ENCODE data around the gene ZNF772. TPM values are rescaled to one million over a fixed set of nuclear protein-coding genes. Genes with fewer than 3 reads are reported as not detected.

The ZNF772 gene
- total RNA-seq (2014; rRNA removed; shearing (Covaris generic)) (27.7 and 28.0 TPM in 2 replicates), polyA plus RNA-seq (2016; fragmentation: Nextera tagmentation; extraction: Ambion mirVana) (2.5 and 3.5 TPM in 2 replicates)
- long read RNA-seq, full-length matches to known transcripts: 5 of 5 reads
- long read RNA-seq, partial matches to known transcripts: 0 of 5 reads
- long read RNA-seq, other reads (novel, unspliced or antisense): 0 of 5 reads

DNA sequence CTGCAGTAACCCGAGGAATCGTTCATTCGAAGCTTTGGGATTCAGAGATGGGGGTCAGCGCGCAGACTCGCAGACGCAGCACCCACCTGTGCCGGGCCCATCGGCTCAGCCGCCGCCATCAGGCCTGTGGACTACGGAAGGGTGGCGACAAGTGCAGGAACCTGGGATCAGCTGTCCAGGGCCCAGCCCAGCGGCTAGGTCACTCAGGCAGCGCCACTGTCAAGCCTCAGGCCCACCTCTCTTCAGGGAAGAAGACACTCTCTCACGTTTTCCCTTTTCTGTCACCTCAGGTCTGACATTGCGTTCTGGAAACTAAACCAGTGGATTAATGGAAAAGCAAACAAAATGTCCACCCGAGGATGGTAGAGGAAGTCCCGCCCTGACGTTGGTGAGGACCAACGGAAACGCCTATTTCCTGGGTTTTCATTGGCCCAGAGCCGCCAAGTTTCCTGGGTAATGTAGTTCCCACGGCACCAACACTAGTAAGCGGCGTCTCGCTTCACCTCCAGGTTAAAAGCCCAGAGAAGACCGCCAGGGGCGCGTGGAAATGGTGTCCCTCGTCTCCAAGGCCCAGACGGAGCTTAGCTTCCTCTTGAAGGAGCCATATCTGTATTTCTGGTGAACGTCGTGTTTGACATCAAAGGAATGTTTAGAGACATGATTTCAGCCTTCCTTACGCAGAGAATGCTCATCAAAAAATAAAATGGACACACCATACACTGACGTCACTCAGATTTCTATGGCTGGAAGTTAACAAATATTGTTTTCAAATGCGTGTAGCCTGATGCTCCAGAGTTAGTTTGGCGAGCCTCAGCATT lies at the start of gene ZNF772:
Gene ZNF772 (minus strand): TSS at position 376 of the 818 bp plus-strand sequence. CDS start 257 bp downstream, at position 119.
- ATAC-seq (peak; percentile 100), DNase-seq (ENCODE audit: low spot score) (peak; percentile 99)
- peaks cover 23% of the 10 kb centered on the region for H3K9me2 ChIP-seq (ENCODE audit: insufficient read depth)
- H3K27ac Mint-ChIP-seq: peak within 1 kb of the TSS; percentile 71; the same call in 1 of the 2 replicates
- peak within 1 kb of the TSS; percentile 93 for H2AFZ ChIP-seq
- H3K36me3 Mint-ChIP-seq (ENCODE audit: low read depth): peaks cover 56% of the 10 kb centered on the region
- peaks cover 8% of the 10 kb centered on the region; the same call in 1 of the 2 replicates for H3K27me3 ChIP-seq (ENCODE audit: insufficient read depth)
- peaks cover 4% of the 10 kb centered on the region; the same call in 1 of the 2 replicates for H3K4me1 ChIP-seq (ENCODE audit: insufficient read depth)
- H3K27ac ChIP-seq (ENCODE audit: low read depth): no peak within 1 kb of the TSS
- peaks cover 28% of the 10 kb centered on the region for H3K79me2 ChIP-seq (replicated peaks; ENCODE audit: insufficient read depth)
- H4K20me1 ChIP-seq (replicated peaks; ENCODE audit: insufficient read depth): no peaks in the 10 kb centered on the region
- H3K9me3 Mint-ChIP-seq: peaks cover 79% of the 10 kb centered on the region
- H3K4me3 Mint-ChIP-seq: peak within 1 kb of the TSS; percentile 91
- peaks cover 7% of the 10 kb centered on the region for H3K4me1 Mint-ChIP-seq
- H3K4me3 ChIP-seq: peak within 1 kb of the TSS; percentile 67
- H3F3A ChIP-seq (replicated peaks; ENCODE audit: low read depth): no peaks in the 10 kb centered on the region
- peaks cover 25% of the 10 kb centered on the region for H3K36me3 ChIP-seq (ENCODE audit: insufficient read depth)
- TF ChIP-seq STAT1 (IDR thresholded peaks at IDR 0.05; ENCODE audit: unreplicated experiment): no peak
- TF ChIP-seq, protein P1, sequence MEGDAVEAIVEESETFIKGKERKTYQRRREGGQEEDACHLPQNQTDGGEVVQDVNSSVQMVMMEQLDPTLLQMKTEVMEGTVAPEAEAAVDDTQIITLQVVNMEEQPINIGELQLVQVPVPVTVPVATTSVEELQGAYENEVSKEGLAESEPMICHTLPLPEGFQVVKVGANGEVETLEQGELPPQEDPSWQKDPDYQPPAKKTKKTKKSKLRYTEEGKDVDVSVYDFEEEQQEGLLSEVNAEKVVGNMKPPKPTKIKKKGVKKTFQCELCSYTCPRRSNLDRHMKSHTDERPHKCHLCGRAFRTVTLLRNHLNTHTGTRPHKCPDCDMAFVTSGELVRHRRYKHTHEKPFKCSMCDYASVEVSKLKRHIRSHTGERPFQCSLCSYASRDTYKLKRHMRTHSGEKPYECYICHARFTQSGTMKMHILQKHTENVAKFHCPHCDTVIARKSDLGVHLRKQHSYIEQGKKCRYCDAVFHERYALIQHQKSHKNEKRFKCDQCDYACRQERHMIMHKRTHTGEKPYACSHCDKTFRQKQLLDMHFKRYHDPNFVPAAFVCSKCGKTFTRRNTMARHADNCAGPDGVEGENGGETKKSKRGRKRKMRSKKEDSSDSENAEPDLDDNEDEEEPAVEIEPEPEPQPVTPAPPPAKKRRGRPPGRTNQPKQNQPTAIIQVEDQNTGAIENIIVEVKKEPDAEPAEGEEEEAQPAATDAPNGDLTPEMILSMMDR (conservative IDR thresholded peaks at IDR 0.05; ENCODE audit: low read depth in 2 of 2): peak; percentile 68 to 79
- TF ChIP-seq, protein P2, sequence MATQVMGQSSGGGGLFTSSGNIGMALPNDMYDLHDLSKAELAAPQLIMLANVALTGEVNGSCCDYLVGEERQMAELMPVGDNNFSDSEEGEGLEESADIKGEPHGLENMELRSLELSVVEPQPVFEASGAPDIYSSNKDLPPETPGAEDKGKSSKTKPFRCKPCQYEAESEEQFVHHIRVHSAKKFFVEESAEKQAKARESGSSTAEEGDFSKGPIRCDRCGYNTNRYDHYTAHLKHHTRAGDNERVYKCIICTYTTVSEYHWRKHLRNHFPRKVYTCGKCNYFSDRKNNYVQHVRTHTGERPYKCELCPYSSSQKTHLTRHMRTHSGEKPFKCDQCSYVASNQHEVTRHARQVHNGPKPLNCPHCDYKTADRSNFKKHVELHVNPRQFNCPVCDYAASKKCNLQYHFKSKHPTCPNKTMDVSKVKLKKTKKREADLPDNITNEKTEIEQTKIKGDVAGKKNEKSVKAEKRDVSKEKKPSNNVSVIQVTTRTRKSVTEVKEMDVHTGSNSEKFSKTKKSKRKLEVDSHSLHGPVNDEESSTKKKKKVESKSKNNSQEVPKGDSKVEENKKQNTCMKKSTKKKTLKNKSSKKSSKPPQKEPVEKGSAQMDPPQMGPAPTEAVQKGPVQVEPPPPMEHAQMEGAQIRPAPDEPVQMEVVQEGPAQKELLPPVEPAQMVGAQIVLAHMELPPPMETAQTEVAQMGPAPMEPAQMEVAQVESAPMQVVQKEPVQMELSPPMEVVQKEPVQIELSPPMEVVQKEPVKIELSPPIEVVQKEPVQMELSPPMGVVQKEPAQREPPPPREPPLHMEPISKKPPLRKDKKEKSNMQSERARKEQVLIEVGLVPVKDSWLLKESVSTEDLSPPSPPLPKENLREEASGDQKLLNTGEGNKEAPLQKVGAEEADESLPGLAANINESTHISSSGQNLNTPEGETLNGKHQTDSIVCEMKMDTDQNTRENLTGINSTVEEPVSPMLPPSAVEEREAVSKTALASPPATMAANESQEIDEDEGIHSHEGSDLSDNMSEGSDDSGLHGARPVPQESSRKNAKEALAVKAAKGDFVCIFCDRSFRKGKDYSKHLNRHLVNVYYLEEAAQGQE (IDR thresholded peaks at IDR 0.05; ENCODE audit: unreplicated experiment): no peak
- TF ChIP-seq ZNF331 (CRISPR knock-in tag; IDR thresholded peaks at IDR 0.05; ENCODE audit: low read depth): no peak
- TF ChIP-seq CREB1 (CRISPR knock-in tag; IDR thresholded peaks at IDR 0.05; ENCODE audit: low read depth): peak; percentile 67
- TF ChIP-seq, protein P3, sequence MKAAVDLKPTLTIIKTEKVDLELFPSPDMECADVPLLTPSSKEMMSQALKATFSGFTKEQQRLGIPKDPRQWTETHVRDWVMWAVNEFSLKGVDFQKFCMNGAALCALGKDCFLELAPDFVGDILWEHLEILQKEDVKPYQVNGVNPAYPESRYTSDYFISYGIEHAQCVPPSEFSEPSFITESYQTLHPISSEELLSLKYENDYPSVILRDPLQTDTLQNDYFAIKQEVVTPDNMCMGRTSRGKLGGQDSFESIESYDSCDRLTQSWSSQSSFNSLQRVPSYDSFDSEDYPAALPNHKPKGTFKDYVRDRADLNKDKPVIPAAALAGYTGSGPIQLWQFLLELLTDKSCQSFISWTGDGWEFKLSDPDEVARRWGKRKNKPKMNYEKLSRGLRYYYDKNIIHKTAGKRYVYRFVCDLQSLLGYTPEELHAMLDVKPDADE (IDR thresholded peaks at IDR 0.05): peak; percentile 92
- TF ChIP-seq, protein P4, sequence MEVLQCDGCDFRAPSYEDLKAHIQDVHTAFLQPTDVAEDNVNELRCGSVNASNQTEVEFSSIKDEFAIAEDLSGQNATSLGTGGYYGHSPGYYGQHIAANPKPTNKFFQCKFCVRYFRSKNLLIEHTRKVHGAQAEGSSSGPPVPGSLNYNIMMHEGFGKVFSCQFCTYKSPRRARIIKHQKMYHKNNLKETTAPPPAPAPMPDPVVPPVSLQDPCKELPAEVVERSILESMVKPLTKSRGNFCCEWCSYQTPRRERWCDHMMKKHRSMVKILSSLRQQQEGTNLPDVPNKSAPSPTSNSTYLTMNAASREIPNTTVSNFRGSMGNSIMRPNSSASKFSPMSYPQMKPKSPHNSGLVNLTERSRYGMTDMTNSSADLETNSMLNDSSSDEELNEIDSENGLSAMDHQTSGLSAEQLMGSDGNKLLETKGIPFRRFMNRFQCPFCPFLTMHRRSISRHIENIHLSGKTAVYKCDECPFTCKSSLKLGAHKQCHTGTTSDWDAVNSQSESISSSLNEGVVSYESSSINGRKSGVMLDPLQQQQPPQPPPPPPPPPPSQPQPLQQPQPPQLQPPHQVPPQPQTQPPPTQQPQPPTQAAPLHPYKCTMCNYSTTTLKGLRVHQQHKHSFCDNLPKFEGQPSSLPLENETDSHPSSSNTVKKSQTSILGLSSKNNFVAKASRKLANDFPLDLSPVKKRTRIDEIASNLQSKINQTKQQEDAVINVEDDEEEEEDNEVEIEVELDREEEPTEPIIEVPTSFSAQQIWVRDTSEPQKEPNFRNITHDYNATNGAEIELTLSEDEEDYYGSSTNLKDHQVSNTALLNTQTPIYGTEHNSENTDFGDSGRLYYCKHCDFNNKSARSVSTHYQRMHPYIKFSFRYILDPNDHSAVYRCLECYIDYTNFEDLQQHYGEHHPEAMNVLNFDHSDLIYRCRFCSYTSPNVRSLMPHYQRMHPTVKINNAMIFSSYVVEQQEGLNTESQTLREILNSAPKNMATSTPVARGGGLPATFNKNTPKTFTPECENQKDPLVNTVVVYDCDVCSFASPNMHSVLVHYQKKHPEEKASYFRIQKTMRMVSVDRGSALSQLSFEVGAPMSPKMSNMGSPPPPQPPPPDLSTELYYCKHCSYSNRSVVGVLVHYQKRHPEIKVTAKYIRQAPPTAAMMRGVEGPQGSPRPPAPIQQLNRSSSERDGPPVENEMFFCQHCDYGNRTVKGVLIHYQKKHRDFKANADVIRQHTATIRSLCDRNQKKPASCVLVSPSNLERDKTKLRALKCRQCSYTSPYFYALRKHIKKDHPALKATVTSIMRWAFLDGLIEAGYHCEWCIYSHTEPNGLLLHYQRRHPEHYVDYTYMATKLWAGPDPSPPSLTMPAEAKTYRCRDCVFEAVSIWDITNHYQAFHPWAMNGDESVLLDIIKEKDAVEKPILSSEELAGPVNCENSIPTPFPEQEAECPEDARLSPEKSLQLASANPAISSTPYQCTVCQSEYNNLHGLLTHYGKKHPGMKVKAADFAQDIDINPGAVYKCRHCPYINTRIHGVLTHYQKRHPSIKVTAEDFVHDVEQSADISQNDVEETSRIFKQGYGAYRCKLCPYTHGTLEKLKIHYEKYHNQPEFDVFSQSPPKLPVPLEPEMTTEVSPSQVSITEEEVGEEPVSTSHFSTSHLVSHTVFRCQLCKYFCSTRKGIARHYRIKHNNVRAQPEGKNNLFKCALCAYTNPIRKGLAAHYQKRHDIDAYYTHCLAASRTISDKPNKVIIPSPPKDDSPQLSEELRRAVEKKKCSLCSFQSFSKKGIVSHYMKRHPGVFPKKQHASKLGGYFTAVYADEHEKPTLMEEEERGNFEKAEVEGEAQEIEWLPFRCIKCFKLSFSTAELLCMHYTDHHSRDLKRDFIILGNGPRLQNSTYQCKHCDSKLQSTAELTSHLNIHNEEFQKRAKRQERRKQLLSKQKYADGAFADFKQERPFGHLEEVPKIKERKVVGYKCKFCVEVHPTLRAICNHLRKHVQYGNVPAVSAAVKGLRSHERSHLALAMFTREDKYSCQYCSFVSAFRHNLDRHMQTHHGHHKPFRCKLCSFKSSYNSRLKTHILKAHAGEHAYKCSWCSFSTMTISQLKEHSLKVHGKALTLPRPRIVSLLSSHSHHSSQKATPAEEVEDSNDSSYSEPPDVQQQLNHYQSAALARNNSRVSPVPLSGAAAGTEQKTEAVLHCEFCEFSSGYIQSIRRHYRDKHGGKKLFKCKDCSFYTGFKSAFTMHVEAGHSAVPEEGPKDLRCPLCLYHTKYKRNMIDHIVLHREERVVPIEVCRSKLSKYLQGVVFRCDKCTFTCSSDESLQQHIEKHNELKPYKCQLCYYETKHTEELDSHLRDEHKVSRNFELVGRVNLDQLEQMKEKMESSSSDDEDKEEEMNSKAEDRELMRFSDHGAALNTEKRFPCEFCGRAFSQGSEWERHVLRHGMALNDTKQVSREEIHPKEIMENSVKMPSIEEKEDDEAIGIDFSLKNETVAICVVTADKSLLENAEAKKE (CRISPR knock-in tag; IDR thresholded peaks at IDR 0.05): no peak
- no peak for TF ChIP-seq NANOG (IDR thresholded peaks at IDR 0.05; ENCODE audit: borderline replicate concordance)
- TF ChIP-seq JUNB (IDR thresholded peaks at IDR 0.05; ENCODE audit: unreplicated experiment): no peak
- TF ChIP-seq EZH2phosphoT487 (IDR thresholded peaks at IDR 0.05; ENCODE audit: unreplicated experiment): no peak
- no peak for TF ChIP-seq EZH2 (IDR thresholded peaks at IDR 0.05; ENCODE audit: low read depth, unreplicated experiment)
- TF ChIP-seq POLR2AphosphoS5 (IDR thresholded peaks at IDR 0.05; ENCODE audit: low read depth): peak; percentile 72; the same call in 1 of the 2 replicates
- H3K4me2 ChIP-seq: peak within 1 kb of the TSS; percentile 96
- peaks cover 9% of the 10 kb centered on the region for H3K27me3 Mint-ChIP-seq (ENCODE audit: insufficient read depth, low read depth, poor library complexity)
